IMR-90 (cell line): ENCODE data around the gene RASGRF2.

ENCODE experiments used
- BHLHE40 ChIP-seq: fragments of 150-350 bp; IDR thresholded peaks from 2 replicates; pipeline ENCODE4 v1.6.1; 2016; ENCODE audit warnings: mild to moderate bottlenecking, low read depth, low read length
- CHD1 ChIP-seq: IDR thresholded peaks from 2 replicates; pipeline ENCODE4 v1.6.1; 2012; ENCODE audit warnings: low read depth, low read length, improper control_type of control experiment
- CTCF ChIP-seq: conservative IDR thresholded peaks from 2 replicates; pipeline ENCODE4 v1.5.1; 2012; ENCODE audit warnings: mild to moderate bottlenecking, low read depth, low read length, improper control_type of control experiment
- FOS ChIP-seq: fragments of 150-350 bp; IDR thresholded peaks from 2 replicates; pipeline ENCODE4 v1.6.1; 2016; ENCODE audit warnings: low read depth, low read length
- MAFK ChIP-seq: IDR thresholded peaks from 2 replicates; pipeline ENCODE4 v1.6.1; 2012; ENCODE audit warnings: low read depth, low read length, improper control_type of control experiment
- MAZ ChIP-seq: IDR thresholded peaks from 2 replicates; pipeline ENCODE4 v1.6.1; 2012; ENCODE audit warnings: low read depth, mild to moderate bottlenecking, low read length, improper control_type of control experiment, moderate library complexity, borderline replicate concordance
- POLR2A ChIP-seq: IDR thresholded peaks from 2 replicates; pipeline ENCODE4 v1.6.1; 2012; ENCODE audit warnings: mild to moderate bottlenecking, low read depth, low read length
- RAD21 ChIP-seq: IDR thresholded peaks from 2 replicates; pipeline ENCODE4 v1.6.1; 2012; ENCODE audit warnings: low read length, improper control_type of control experiment
- RCOR1 ChIP-seq: IDR thresholded peaks from 2 replicates; pipeline ENCODE4 v1.6.1; 2012; ENCODE audit warnings: mild to moderate bottlenecking, low read length, improper control_type of control experiment; ENCODE audit not compliant: insufficient replicate concordance
- TF ChIP-seq, protein P1 (sequence below): fragments of 150-350 bp; IDR thresholded peaks from 2 replicates; pipeline ENCODE4 v1.6.1; 2016; ENCODE audit warnings: low read depth, mild to moderate bottlenecking, low read length, moderate library complexity, borderline replicate concordance

GRCh38 chr5:81177061-81177460 is 216.9 kb downstream of the RASGRF2 start:
- TF ChIP-seq CTCF (no peak), RAD21 (no peak), FOS (no peak), POLR2A (no peak), RCOR1 (no peak), MAZ (no peak), BHLHE40 (no peak), MAFK (no peak), CHD1 (no peak)
- TF ChIP-seq, protein P1, sequence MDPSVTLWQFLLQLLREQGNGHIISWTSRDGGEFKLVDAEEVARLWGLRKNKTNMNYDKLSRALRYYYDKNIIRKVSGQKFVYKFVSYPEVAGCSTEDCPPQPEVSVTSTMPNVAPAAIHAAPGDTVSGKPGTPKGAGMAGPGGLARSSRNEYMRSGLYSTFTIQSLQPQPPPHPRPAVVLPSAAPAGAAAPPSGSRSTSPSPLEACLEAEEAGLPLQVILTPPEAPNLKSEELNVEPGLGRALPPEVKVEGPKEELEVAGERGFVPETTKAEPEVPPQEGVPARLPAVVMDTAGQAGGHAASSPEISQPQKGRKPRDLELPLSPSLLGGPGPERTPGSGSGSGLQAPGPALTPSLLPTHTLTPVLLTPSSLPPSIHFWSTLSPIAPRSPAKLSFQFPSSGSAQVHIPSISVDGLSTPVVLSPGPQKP: no peak
